ENCODE results near the gene HOXB2.
"Not testable (repeated sequence)": the region's sequence is repeated elsewhere in the genome, so short reads cannot be mapped to it uniquely, and the experiment has no call there.

The HOXB2 gene

DNA sequence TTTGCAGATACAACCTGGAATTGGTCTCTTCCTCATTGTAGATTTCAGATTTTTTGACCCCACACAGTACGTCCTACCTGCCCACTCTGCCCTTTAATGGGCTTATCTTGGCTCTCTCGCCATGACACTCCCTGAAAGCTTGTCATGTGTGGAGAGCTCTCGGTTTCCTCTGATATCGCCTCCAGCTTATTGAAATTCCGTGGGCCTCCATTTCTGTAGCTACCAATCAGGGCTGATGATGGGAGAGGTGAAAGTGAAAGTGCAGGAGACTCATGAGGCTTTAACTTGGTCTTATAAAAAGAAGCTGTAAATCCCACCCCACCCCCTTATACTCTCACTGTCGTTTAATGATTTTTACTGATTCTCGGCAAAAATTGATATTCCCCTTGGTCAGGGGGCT, 31.8 kb downstream of the HOXB2 start:
- no peak for DNase-seq

DNA sequence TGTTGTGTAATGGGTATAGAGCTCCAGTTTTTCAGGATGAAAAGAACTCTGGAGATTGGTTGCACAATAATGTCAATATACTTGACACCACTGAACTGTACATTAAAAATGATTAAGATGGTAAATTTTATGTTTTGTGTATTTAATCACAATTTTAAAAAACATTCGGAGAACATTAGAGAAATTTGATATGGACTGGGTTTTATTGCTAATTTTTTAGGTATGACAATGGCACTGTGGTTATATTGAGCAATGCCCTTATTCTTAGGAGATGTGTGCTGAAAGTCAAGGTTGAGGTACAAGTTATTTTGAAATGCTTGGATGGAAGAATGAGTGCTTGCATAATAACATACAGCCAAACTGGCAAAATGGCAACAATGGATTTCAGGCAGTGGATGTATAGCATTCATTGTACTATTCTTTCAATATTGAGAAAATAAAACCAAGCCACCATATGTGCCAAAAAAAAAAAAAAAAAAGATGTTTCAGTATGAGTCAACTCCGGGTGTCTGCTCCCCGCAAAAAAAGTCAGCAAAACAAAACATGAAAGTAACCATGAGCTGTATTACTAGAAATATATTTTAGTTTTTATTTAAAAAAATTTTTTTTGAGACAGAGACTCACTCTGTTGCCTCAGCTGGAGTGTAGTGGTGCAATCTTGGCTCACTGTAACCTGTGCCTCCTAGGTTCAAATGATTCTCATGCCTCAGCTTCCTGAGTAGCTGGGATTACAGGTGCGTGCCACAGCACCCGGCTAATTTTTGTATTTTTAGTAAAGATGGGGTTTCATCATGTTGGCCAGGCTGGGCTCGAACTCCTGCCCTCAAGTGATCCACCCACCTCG, 33.9 kb downstream of the HOXB2 start:
- no peak for DNase-seq

DNA sequence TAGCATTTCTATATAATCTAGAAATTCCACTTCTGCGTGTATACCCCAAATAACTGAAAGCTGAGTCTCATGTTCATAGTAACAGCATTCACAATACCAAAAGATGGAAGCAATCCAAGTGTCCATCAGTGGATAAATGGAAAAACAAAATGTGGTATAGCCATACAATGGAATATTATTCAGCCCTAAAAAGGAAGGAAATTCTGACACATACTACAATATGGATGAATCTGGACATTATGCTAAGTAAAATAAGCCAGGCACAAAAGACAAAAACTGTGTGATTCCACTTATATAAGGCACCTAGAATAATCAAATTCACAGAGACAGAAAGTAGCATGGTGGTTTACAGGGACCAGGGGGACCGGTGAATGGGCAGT, 34.5 kb downstream of the HOXB2 start:
- DNase-seq = no peak

DNA sequence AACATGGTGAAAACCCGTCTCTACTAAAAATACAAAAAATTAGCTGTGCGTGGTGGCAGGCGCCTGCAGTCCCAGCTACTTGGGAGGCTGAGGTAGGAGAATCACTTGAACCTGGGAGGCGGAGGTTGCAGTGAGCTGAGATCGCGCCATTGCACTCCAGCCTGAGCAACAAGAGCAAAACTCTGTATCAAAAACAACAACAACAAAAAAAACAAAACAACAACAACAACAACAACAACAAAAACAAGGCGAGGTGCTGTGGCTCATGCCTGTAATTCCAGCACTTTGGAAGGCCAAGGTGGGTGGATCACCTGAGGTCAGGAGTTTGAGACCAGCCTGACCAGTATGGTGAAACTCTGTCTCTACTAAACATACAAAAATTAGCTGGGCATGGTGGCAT, 35.2 kb downstream of the HOXB2 start:
- not testable (repeated sequence) for DNase-seq

DNA sequence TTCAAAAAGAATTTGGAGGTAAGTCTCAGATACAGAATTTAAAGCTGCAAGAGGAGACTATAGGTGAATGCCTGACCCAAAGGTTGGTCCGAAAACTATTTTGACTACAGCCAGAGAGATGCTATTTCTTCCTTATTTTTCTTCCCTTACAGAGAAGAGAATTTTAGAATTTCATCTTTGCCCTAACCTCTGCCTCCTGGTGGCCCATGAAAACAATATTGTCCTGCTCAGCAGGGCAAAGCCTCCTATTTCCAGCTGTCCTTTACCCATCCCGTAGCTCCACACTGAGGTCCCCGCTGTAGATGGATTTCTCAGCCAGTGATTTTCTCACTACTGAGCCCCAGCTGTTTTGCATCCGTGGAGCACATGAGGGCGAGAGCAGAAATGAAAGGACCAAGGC, 38.7 kb downstream of the HOXB2 start:
- no peak for DNase-seq

DNA sequence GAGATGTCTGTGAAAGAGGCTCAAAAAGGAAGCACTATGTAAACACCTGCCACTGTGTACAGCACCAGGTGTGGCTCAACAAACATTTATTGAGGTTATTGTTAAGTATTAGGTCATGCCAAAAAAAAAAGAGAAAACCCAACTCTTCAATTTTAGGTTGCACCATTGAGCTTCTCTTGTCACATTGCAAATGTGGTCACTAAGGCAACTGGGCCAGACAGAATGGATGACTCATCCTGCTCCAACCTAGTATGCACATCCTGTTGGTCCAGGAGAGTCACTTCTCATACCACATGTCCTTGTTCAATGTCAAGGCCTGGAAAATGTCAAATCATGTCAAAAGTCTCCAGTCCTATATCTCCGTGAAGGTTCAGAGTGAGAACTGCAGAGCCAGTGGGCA, 39.1 kb downstream of the HOXB2 start:
- DNase-seq = no peak

DNA sequence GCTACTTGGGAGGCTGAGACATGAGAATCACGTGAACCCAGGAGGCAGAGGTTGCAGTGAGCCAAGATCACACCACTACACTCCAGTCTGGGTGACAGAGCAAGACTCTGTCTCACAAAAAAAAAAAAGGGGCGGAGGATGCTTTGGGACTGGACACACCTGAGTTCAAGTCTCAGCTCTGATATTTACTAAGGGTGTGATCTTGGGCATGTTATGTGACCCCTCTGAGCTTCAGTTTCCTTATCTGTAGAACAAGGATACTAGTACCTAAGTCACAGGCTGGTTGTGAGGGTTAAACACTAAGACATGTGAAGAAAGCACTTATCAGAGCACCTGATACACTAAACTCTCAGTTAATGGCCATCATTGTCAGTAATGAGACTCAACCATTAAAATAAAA, 40.0 kb downstream of the HOXB2 start:
- no peak for DNase-seq

DNA sequence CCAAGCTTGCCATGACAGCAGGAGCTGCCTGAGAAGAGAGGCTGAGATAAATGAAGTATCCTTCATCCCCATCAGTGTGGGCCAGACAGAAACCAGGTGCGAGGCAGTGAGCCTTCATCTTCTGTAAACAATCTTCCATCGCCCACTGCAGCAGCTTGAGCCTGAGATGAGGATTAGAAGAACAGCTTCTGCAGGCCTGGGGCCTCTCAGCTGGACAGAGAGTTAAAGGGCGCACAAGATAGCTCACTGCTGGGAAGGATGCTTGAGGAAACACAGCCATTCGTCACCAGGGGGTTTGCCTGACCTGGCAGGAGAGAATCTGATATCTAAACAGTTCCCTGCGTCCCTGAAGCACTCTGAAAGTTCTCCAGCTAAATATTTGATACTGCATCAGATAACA, 41.2 kb downstream of the HOXB2 start:
- DNase-seq = no peak

DNA sequence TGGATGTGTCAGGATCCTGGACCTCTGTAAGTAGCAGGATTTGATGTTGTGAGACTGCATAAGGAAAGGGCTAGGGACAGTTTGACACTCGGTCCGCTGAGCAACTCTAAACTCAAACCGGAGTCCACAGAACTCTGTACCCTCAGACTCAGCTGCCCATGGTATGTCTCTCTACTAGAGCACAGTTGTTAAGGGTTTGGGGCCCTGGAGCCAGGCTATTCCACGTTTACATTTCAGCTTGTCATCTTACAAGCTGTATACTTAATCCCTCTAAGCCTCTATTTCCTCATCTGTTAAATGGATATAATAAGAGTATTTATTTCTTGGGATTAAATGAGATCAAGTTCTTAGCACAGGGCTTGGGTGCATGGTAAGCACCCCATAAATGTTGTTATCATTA, 42.0 kb downstream of the HOXB2 start:
- no peak for DNase-seq

DNA sequence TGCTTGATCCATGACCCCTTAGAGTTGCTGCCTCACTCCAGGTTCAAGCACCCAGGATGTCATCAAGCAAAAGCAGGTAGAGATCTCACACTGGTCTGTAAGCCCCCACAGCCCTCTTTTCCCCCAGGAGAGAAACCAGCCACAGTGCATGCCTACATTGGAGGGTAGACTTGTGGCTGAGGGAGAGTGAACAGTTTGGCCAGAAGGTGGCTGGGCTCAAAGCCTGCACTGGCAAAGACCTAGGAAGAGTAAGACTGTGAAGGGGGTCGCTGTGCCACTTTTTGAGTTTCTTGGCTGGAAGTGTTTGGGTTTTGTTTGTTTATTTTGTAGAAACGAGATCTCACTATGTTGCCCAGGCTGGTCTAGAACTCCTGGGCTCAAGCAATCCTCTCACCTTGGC, 42.6 kb downstream of the HOXB2 start:
- DNase-seq = no peak

DNA sequence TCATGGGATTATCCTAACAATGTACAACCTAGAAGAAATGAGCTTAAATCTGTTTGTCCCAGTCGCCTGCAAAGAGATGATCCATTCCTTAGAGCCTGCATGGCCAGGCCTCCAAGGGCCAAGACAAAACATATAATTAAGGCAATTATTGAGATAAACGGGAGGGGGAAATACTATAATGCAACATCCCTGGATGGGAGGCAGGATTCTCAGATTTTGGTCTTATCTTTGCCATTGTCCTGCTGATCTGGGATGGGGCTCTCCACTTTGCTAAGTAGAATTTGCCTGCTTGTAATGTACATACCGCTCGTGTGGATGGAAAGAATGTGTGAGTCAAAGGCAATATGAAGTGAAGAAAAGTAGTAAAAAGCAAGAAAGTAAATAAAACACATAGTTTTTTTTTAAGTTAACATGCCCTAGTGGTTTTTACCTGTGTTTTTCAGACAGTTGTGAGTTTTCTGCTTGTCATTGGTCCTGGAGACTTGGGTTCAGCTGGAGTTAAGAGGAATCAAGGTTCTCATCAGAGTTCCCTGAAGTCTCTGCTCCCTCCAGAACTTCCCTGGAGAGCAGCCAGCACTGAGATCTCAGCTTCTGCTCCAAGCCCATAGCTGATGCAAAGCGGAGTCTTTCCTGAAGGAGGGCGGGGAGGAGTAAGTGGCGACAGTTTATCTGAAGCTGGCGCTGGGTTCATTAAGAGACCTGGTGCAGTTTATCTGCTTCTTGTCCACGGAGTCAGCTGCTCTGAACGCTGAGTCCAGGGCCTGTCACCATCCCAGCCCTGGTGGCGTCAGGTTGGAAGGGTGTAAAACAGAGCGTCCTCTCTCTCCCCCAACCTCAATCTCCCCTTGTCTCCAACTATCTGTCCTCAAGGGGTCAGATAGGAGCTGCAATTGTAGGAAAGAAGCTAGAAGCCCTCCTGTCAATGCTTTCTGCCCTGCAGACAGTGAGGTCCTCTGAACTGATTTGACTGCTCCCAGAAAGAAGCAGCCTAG, 44.2 kb downstream of the HOXB2 start:
- no peak for DNase-seq

DNA sequence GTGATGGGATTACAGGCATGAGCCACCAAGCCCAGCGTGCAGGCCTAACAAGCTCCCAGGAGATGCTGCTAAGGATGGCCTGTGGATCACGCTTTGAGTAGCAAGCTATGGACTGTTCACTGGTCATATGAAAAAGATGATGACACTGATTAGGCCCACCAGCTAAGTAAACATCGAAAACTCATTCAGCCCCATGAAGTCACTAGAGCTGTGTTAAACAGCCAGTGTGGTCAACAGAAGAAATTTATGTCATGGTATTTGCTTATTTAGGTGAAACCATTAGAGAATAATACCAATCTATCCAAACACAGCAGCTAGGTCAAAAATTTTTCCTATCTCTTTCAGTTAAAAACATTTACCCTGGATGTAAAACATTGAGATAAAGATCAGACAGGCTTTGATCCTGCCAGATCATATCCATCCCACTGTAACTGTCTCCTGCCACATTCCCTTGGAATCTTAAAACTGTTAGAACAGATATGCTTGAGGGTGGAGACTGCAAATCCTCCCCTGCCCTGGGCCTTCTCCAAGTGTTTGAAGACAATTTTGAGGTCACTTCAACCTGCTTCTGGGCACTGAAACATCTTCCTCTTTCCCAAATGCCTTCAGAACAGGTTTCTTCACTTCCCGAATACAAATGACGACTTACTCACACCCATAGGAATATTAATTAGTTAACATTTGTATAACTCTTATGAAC, 45.0 kb downstream of the HOXB2 start:
- no peak for DNase-seq

DNA sequence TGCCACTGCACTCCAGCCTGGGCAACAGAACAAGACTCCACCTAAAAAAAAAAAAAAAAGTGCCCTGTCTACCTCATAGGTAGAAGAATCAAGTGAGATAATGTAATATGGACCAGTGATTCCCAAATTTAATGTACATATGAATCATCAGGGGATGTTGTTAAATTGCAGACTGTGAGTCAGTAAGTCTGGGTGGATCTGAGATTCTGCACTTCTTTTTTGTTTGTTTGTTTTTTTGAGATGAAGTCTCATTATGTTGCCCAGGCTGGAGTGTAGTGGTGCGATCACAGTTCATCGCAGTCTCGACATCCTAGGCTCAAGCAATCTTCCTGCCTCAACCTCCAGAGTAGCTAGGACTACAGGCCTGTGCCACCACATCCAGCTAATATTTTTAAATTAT, 45.7 kb downstream of the HOXB2 start:
- no peak for DNase-seq

DNA sequence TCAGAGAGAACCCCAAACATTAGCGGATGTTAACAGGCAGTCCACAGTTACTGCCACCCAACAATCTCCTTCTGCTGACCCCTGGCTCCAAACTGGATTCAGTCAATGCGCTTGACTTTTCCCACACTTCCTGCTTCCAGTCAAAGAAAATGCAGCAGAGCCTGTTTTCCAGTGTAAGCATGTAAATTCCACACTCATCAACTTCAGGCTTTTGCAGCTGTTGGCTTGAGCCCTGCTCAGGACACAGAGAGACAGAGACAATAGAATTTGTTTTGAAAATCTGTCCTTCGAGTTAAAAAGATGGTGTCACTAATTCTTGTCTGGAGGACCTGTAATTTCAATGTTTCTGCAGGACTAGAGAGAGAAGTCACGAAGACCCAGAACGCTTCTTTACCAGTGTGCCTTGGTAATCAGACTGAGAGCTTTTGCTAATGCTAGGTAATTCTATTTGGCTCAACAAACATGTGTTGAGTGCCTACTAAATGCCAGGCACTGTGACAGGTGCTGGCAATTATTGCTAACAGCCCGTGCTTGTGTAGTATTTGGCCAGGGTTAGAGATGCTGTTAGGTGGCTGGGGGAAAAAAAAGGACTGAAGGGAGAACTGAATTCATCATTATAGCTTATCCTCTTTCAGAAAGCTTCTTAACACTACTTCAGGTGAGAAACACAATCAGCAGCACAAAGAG, 46.6 kb downstream of the HOXB2 start:
- no peak for DNase-seq

DNA sequence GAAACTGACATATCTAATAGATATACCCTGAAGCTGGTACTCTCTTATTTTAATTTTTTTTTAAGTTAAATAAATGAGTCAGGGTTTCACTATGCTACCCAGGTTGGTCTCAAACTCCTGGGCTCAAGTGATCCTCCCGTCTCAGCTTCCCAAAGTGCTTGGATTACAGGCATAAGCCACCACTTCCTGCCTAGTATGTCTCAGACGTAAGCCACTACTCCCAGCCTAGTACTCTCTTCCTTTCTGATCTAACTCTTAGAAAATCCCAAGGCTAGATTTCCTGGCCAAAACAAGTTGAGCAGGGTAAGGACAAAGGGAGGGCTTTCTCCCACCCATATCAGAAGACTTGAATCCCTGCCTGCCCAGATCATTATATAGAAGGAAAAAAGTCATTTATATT, 47.8 kb downstream of the HOXB2 start:
- no peak for DNase-seq

DNA sequence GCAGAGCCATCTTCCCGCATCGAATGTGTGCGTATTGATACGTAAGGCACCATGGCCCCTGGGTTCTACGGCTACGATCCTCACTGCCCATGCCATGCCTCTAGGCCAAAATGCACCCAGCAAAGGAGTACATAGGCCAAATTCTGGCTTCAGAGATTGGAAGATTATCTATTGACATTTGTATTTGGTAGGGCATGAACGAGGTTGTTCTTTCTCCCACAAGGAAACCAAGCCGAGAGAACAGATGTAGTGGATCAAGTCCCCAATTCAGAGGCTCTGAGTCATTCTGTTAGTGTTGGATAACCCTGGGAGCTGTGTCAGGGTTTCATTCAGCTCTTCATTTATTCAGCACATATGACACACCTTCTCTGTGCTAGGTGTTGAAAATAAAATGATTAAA, 50.6 kb downstream of the HOXB2 start:
- no peak for DNase-seq

Data from NCI-H1694 (cell line).